ENCODE data around the gene FRAS1. TPM values are rescaled to one million over a fixed set of nuclear protein-coding genes. Genes with fewer than 3 reads are reported as not detected.
"Not testable (repeated sequence)": the region's sequence is repeated elsewhere in the genome, so short reads cannot be mapped to it uniquely, and the experiment has no call there.

FRAS1 gene
- total RNA-seq, 2 experiments from 2014 or later = 0.08 TPM; not detected in 1

DNA sequence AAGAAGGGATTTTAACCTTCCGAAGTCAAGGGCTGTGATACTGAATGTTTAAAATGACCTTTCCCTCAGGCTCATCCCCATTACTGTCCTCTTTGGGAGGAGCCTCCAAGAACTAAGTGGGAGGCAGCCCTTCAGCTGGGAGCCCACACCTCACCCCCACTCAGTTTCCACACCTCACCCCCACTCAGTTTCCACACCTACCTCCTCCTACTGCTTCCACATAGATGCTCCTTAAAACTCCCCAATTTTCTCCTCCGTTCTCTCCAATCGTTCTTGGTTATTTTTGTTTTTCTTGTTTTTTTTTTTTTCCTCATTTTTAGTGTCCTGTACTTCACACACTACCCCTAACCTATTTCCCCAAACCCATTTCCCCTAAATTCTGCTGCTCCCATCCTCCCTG, 462.8 kb downstream of the FRAS1 start:
- POLR2A ChIA-PET = no interaction called here
- CTCF ChIA-PET = no interaction called here

DNA sequence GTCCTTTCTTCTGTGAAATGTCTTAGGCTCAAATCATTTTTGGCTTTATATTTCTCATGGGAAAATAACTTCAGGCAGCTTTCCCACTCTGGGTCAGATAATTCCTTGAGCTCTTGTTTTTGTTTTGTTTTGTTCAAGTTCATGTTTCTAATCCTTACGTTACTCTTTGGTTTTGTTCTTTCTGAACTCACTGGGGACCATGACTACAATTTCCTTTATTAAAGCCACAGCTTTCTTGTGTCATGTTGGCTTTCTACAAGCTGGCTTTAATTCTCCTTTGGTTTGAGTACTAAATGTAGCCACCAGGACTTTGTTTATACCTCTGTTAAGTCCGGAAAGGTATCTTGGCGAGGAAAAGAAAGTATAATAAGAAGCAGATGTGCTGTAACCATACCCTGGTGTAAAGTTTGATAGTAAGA, 463.7 kb downstream of the FRAS1 start:
- ChIA-PET CTCF (no interaction called here), POLR2A (no interaction called here)

DNA sequence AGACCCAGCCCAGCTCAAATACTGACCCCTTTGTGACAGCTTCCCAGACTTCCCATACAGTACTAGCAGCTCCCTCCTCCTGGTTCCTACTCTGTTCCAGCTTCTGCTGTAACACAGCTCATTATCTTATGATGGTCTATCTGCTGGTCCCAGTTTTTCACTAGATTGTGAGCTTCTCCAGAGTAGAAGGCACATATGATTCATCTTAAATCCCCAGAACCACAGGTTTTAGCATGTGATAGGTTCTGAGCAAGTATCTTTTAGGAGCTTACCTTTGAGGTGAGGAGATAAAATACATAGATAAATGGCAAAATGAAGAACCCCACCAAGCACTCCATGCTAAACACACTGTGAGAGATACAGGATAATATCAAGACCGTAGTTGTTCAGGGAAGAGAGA, 466.9 kb downstream of the FRAS1 start:
- POLR2A ChIA-PET = no interaction called here
- CTCF ChIA-PET = no interaction called here

DNA sequence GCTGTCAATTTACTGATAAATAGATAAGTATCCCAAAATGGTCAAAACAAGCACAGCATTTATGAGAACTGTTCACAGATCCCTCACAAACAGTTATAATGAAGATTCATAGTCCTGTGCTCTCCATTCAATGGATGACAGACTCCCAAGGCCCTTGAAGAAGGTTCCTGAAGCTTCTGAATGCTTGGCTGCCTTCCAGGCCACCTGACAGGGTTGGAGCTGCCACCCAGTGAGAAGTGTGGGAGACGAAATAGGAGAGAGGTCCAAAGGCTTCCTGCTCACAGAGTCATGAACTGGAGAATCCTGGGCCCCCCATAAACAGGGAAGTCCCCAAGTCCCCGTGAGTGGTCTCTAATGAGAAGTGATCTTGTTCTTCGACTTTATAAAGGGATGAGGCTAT, 468.4 kb downstream of the FRAS1 start:
- ChIA-PET CTCF (no interaction called here), POLR2A (no interaction called here)

DNA sequence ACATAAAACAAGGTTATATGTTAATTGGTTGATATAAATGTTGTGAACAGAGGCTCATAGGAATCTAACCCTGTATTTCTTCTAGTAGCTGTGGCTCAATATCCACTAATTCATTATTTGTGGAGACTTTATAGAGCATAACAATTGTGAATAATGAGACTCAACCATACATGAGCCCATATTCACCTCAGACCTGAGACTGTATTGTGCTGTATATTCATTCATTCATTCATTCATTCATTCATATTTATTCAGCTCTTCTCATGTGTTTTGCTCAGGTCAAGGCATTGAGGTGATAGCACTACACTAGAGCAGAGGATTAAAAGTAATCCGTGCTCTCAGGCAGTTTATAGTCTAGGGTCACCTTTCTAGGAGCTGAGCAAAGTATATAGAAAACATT, 470.0 kb downstream of the FRAS1 start:
- ChIA-PET POLR2A (no interaction called here), CTCF (no interaction called here)

DNA sequence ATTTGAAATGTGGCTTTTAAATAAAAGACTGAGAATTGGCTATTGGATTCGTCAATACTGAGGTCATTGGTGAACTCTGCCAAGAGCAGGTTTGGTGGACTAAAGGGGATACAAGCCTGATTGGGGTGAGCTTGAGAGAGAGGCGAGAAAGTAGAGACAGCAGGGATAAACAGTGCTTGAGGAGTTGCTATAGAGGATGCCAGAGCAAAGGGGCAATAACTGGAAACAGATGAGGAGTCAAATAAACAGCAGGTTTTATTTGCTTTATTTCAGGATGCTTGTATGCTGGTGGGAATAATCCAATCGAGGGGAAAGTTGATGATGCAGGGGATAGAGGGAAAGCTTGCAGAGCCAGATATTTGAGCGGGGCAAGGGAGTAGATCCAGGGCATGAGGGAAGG, 470.4 kb downstream of the FRAS1 start:
- POLR2A ChIA-PET = no interaction called here
- CTCF ChIA-PET = no interaction called here

DNA sequence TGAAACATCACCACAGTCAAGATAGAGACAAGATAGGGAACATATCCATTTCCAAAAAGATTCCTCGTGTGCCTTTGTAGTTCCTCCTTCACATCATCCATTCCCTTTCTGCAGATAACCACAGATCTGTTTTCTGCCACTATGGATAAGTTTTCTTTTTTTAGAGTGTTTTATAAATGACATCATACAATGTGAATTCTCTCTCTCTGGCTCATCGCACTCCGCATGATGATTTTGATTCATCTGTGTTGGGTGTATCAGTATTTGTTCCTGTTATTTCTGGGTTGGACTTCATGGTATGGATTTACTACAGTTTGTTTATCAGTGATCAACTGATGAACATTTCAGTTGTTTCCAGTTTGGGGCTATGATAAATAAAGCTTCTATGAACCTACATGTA, 471.2 kb downstream of the FRAS1 start:
- ChIA-PET POLR2A (no interaction called here), CTCF (no interaction called here)

DNA sequence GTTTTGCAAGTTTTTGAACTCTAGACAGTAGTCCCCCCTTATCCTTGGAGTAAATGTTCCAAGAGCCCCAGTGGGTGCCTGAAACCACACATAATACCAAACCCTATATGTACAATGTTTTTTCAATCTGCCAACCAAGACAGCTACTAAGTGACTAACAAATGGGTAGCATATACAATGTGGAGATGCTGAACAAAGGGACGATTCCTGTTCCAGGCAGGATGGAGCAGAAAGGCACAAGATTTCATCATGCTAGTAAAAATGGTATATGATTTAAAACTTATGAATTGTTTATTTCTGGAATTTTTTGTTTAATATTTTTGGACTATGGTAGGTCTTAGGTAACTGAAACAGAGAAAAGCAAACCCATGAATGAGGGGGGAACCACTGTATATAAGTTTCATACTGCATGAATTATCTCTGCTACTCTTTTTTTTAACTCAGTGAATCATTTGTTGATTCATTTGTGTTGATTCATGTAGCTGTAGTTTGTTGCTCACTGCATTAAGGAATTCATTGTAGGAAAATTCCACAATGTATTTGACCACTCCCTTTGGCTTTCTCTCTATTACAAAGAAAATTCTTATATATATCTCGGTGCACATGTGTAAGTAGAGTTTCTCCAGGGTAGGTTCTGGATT, 472.6 kb downstream of the FRAS1 start:
- ChIA-PET CTCF (no interaction called here), POLR2A (no interaction called here)

DNA sequence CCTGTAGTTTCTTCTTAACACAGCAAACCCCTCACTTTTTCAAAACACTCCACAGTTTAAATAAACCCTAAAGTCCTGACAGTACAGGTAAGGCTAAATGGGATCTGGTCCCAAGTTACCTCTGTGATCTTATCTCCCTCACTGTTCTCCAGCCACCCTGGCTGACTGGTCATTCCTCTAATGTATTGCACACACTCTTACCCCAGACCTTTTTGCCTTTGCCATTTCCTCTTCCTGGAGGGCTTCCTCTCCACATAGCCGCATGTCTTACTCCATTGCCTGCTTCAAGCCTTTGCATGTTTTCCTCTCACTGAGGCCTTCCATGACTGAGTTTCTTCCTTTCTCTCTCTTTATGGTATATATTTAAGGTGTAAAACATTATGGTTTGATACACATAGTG, 474.9 kb downstream of the FRAS1 start:
- ChIA-PET POLR2A (no interaction called here), CTCF (interaction anchor here (0.6 kb wide), 1 partner anchor 77 kb away, joined by 4 read pairs; no protein-coding TSS in a partner anchor)

DNA sequence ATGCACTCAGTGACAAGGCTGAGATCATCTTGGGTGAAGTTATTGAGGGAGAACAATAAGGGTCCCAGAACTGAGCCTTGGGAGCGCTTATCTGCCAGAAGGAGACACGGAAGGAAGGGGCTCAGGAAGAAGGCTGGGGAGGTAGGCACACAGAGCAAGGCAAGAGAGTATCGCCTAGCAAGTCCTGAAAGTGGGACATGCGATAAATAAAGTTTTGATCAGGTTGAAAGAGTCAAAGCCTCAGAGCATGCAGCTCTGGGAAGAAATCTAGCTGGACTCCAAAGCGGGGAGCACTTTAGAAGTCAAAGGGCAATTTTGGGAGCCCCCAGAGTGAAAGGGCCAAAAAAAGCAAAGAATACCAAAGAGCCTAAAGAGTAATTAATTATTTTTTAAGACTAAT, 476.7 kb downstream of the FRAS1 start:
- CTCF ChIA-PET = interaction anchor here (0.7 kb wide), 1 partner anchor 9 kb away, joined by 3 read pairs; no protein-coding TSS in a partner anchor
- POLR2A ChIA-PET = no interaction called here

DNA sequence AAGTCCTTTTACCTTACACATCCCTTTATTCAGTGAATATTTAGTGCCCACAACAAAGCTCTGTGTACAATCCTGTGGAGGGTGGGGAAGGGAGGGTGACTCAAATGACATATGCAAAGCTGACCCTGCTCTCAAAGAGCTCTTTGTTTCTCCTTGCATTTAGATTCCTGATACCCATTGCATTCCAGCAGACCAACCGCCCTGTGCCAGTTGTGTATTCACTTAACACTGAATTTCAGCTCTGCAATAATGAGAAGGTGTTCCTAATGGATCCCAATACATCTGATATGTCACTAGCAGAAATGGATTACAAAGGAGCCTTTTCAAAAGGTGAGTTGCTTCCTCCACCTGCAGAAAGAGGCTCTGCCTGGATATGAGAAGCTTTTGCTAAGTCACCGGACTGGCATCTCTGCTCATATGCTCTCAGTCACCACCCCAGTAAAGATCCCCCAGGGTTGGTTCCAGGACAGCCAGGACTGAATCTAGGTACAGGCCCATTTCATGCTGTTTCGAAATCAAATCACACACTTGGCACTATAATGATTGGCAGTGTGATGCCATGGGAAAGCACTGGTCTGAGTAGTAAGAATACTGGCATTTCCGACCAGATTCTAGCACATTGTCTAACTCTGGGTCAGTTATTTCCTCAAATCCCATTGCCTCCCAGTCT, 477.3 kb downstream of the FRAS1 start:
- ChIA-PET POLR2A (no interaction called here), CTCF (interaction anchor here (0.7 kb wide), 1 partner anchor 9 kb away, joined by 3 read pairs; no protein-coding TSS in a partner anchor)

DNA sequence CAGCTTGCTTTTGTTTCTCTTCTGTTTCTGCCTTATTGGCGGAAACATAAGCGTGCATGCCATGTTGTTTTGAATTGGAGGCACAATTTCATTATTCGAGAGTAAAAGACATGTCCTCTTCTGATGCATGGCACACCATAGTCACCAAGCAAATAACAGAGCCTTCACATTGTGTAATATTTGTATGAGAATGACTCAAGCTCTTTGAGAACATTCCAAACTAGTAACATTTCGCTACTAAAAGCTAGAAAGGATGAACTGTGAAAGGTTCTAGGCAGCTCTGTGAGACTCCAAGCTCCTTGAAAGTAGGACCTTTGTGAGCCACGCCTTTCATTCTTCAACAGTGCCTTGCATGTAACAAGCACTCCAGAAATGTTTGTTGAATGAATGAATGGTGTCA, 485.2 kb downstream of the FRAS1 start:
- POLR2A ChIA-PET = no interaction called here
- CTCF ChIA-PET = interaction anchor here (1.2 kb wide), 1 partner anchor 8 kb away, joined by 3 read pairs; no protein-coding TSS in a partner anchor

DNA sequence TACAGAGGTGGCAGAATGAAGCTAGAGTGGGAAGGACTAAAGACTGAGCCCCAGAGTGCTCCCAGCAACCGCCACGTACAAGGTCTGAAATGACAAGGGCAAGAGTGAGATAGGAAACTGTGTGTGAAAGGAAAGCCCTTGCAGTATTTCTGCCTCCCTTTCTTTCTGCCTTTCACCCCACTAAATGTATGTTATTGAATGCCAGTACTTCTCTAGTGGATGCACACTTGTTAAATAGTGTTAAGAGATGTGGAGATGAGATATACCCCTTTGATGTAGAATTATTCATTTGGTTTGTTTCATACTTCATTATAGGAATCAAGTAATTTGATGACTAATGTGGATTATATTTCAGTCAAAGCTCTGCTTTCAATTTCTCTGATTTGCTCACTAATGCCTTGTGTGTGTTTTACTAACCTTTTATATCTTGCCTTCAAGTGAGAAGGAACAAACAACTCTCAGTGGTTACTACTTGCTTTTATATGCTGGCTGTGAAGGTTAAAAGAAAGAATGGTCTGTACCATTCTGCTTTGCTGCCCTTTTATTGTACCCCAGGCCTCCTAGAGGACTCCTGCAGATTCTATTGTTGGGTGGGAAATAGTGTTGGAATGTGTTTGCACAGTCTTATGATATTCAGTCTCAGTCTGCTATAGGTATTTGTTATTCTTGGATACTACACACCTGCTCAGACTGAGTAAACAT, 486.5 kb downstream of the FRAS1 start:
- ChIA-PET POLR2A (no interaction called here), CTCF (interaction anchor here (1.2 kb wide), 1 partner anchor 10 kb away, joined by 3 read pairs; no protein-coding TSS in a partner anchor)

DNA sequence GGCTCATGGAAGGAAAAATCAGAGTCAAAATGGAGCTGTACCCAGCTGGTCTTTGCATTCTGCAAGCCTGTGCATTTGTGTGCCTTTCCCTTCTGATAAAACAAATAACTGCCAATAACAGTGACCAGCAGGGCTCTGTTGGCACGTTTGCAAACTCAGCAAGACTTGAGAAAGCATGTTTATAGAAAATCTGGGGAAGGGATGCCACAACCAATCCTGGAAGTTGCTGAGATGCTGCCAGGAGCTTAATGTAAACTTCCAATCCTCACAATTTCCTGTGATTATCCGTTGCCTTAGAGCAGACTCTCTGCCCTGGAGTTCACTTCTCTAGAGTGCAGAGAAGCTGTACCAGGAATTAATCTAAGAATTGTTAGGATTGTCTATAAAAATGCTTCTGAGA, 487.6 kb downstream of the FRAS1 start:
- CTCF ChIA-PET = no interaction called here

DNA sequence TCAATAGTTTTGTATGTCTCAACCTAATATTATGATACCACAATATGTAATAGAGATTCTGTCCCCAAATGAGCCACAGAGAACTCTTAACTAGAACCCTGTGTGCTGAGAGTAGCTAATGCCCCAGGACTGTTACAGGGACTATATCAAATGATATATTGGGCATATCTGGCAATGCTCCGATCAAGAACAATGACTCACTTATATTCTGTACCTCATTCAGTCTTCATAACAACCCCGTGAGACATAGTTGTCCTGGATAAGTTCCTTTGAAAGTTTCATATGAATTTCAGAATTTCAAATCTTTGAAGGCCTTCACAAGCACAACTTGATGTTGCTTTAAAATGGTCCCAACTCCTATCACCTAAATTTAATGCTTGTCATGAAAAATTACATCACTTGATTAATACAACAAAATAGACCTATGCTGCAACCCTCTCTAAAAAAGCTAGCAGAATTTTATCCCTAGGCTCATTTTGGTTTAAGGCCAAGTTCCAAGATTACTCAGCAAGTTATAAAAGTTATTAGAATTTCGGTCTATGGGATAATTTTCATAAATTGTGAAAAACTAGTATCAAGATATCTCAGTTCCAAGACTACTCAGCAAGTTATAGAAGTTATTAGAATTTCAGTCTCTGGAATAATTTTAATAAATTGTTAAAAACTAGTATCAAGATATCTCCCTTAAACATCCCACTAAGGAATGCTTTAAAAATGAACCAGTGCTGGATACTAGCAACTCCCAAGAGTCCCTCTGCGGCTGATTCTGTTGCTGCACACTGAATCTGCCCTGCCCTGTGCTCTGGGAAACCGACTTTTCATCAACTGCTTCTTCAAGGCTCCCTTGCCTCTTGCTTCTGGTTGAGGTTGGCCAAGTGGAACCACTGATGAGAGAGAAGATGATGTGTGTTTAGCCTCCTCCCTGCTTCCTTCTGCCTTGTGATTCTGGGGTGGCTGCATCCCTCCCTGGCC, 488.4 kb downstream of the FRAS1 start:
- CTCF ChIA-PET = no interaction called here
- POLR2A ChIA-PET = no interaction called here

More for the DNA sequence above, 487.6 kb downstream of the FRAS1 start:
- POLR2A ChIA-PET = no interaction called here

DNA sequence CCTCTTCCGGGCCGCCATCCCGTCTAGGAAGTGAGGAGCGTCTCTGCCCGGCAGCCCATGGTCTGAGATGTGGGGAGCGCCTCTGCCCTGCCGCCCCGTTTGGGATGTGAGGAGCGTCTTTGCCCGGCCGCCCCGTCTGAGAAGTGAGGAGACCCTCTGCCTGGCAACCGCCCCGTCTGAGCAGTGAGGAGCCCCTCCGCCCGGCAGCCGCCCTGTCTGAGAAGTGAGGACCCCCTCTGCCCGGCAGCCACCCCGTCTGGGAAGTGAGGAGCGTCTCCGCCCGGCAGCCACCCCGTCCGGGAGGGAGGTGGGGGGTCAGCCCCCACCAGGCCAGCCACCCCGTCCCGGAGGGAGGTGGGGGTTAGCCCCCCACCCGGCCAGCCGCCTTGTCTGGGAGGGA, 490.8 kb downstream of the FRAS1 start:
- POLR2A ChIA-PET, CTCF ChIA-PET: not testable (repeated sequence)

DNA sequence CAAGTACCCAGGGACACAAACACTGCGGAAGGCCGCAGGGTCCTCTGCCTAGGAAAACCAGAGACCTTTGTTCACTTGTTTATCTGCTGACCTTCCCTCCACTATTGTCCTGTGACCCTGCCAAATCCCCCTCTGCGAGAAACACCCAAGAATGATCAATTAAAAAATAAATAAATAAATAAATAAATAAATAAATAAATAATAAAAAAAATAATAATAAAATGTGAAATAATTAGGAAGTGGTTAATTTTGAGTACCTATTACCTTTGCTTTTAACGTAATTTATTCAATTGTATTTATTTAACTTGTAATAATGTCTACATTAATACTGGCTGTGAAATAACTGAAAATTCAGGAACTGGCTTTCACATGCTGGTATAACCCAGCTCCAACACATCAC, 491.8 kb downstream of the FRAS1 start:
- CTCF ChIA-PET, POLR2A ChIA-PET: not testable (repeated sequence)

DNA sequence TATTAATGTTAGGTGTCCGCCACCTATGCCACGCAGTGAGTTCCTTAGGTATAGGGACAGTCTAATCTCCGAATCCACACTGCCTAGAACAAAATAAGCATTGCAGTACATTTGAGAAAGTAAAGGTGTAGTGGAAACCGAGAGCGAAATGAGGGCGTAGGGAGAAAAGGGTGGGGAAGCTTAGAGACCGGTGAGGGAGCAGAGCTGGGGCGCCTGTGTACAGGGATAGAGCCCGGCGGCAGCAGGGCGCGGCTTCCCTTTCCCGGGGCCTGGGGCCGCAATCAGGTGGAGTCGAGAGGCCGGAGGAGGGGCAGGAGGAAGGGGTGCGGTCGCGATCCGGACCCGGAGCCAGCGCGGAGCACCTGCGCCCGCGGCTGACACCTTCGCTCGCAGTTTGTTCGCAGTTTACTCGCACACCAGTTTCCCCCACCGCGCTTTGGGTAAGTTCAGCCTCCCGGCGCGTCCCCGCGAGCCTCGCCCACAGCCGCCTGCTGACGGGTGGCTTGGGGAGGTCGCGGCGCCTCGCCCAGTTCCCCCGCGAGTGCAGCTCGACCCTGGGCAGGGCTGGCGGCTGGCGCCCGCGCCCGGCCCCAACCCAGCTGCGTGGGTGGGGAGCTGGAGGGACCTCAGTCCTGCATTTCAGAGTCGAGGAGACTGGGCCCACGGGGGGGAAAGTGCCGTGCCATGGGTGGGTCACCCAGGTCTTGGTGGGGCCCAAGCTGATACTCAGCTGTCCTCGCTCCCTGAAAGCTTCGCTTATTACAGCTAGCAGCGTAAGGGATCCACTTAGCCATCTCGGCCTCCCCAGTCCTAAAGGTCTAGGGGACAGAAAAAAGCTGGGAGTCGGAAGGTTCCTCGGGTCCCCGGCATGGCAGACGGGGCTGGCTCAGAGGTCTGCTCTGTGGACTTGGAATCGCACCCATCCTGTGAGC, 494.6 kb downstream of the FRAS1 start, which contains the start of gene ANXA3:
TSS of gene ANXA3 (plus strand) at position 351 of the 932 bp plus-strand sequence. CDS start 2,704 bp downstream, outside the sequence.
- ChIA-PET POLR2A (no interaction called here), CTCF (no interaction called here)
